GM12873 (cell line): ENCODE results near the gene KCNMA1.

Experiments
- TF ChIP-seq, protein P1 (sequence below): IDR thresholded peaks from 2 replicates; pipeline ENCODE4 v1.5.1; 2012; ENCODE audit warnings: low read depth, mild to moderate bottlenecking, moderate library complexity, low read length, control low read depth; ENCODE audit not compliant: insufficient read depth; ENCODE audit errors: missing control alignments

KCNMA1 gene

GRCh38 chr10:77390481-77390891, 247.1 kb downstream of the KCNMA1 start:
- TF ChIP-seq, protein P1, sequence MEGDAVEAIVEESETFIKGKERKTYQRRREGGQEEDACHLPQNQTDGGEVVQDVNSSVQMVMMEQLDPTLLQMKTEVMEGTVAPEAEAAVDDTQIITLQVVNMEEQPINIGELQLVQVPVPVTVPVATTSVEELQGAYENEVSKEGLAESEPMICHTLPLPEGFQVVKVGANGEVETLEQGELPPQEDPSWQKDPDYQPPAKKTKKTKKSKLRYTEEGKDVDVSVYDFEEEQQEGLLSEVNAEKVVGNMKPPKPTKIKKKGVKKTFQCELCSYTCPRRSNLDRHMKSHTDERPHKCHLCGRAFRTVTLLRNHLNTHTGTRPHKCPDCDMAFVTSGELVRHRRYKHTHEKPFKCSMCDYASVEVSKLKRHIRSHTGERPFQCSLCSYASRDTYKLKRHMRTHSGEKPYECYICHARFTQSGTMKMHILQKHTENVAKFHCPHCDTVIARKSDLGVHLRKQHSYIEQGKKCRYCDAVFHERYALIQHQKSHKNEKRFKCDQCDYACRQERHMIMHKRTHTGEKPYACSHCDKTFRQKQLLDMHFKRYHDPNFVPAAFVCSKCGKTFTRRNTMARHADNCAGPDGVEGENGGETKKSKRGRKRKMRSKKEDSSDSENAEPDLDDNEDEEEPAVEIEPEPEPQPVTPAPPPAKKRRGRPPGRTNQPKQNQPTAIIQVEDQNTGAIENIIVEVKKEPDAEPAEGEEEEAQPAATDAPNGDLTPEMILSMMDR: no peak

GRCh38 chr10:77388571-77389100, 249.0 kb downstream of the KCNMA1 start:
- TF ChIP-seq, protein P1: no peak

DNA sequence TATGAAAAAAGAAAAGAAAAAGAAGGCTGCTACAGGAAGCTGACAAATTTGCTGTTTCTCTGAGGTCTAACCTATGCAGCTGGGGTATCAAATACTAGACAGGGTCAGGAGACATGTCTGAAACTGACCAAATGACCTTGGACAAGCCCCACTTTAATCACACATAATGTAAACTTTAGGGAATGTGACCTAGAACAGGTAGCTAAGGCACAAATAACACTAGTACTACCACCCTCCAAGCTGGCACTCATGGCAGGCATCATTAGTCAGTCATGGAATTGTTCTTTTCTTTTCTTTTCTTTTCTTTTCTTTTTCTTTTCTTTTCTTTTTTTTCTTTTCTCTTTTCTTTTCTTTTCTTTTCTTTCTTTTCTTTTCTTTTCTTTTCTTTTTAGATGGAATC, 250.4 kb downstream of the KCNMA1 start:
- TF ChIP-seq, protein P1: no peak

GRCh38 chr10:77386838-77387237, 250.8 kb downstream of the KCNMA1 start:
- TF ChIP-seq, protein P1: no peak

- TF ChIP-seq, protein P1: no peak
Measured at GRCh38 chr10:77386365-77386764, 251.2 kb downstream of the KCNMA1 start.

DNA sequence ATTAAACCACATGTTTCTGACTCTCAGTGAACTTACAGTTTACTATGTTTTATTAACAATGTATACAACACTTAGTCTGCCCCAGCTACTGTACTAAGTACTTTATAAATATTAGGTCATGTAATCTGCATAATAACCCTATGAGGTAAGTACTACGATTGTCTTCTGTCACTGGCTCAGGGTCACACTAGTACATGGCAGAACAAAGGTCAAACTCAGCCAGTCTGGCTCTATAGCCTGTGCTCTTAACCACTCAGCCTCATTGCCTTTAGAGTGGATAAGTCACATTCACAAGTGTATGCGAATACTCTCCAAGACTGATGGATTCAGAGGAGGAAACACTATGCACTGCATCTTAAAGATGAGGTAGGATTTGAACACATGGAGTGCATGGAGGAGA, 252.3 kb downstream of the KCNMA1 start:
- TF ChIP-seq, protein P1: no peak

DNA sequence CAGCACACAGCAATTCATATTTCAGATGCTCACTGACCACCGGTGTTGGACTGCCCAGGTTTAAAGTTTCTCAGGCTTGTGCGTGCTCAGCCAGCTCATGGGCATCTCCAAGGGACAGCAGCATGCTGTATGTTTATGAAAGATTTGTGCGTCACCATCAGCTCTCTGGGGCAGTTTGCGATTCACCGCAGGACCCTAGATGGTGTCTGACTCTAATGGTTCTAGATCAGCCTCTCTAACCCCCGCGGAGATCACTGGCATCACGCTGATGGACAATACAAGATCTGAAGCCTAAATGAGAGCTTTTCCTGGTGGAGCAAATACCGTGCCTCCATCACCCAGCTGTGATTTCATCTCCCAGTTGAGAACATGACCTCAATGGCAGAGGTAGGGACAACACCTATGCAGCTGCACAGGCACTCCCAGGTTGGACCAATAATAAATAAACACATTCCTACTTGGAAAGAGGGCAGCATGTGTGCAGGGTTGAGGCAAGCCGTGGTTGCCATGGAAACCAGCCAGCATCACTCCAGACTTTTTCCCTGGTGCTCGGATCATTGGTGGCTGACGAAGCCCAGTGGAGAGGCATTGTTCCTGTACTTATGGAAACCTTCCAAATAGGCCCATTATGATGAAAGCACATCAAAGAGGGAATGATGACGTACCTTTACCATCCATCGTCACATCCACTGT, 253.6 kb downstream of the KCNMA1 start:
- TF ChIP-seq, protein P1: no peak
